GM12865 (cell line): ENCODE measurements around the gene TELO2.

Experiments
- DNase-seq: peaks from one replicate; pipeline ENCODE4 v3.0.0; 2010; ENCODE audit warnings: low read depth
- H3K4me3 ChIP-seq: 2 replicates; pipeline ENCODE4 v1.5.1; 2011; ENCODE audit warnings: mild to moderate bottlenecking, low read depth, low read length, control low read depth
- TF ChIP-seq, protein P1 (sequence below): IDR thresholded peaks from 2 replicates; pipeline ENCODE4 v1.5.1; 2011; ENCODE audit warnings: low read length, control low read depth, low read depth, inconsistent platforms; ENCODE audit not compliant: insufficient read depth; ENCODE audit errors: missing control alignments

The TELO2 gene

GRCh38 chr16:1457489-1458245 lies 35.5 kb upstream of the TELO2 start:
- H3K4me3 ChIP-seq = no peak overlapping the region
- TF ChIP-seq, protein P1, sequence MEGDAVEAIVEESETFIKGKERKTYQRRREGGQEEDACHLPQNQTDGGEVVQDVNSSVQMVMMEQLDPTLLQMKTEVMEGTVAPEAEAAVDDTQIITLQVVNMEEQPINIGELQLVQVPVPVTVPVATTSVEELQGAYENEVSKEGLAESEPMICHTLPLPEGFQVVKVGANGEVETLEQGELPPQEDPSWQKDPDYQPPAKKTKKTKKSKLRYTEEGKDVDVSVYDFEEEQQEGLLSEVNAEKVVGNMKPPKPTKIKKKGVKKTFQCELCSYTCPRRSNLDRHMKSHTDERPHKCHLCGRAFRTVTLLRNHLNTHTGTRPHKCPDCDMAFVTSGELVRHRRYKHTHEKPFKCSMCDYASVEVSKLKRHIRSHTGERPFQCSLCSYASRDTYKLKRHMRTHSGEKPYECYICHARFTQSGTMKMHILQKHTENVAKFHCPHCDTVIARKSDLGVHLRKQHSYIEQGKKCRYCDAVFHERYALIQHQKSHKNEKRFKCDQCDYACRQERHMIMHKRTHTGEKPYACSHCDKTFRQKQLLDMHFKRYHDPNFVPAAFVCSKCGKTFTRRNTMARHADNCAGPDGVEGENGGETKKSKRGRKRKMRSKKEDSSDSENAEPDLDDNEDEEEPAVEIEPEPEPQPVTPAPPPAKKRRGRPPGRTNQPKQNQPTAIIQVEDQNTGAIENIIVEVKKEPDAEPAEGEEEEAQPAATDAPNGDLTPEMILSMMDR = no peak
- no peak for DNase-seq

DNA sequence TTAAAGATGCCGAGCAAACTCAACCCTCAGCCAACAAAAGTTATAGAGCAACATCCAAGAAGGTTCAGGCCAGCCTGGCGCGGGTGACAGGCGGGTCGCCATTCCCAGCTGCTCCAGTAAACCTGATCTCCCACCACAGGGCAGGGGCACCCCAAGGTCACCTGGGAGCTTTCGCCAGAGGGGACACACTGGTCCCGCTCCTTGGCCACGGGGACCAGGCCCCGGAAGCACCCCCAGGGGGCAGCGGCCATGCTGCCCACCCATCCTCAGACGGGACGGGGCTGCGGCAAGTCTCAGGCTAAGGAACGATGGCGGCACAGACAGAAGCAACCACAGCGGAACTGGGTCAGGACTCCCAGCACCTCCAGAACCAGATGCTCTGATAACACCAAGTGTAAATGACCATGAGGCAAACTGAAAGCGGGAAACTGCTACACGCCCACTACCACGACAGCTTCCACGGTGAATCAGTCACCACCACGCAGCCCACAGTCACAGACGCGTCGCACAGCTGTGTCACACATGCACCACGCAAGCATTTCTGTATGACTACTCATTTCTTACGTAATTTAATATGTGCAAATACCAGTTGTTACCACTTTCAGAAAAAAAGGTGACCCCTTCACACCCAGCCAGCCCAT lies 34.7 kb upstream of the TELO2 start:
- no peak overlapping the region for H3K4me3 ChIP-seq
- TF ChIP-seq, protein P1 = no peak
- peak; percentile 28 for DNase-seq

DNA sequence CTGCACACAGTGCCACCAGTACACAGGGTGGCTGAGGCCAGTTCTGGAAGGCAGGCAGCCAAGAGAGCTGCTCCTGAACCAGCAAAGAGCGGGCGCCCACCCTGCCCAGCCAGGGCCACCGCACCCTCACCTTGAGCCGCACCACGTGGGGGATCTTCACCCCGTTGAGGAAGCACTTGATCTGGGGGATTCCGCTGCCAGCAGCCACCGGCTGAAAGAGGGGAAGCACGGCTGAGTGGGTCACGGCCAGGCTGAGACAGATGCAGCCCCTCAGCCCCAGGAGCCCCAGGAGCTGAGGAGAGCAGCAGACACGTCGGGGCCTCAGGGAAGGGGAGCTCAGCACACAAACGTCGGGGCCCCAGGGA lies 34.2 kb upstream of the TELO2 start:
- TF ChIP-seq, protein P1 = no peak
- no peak overlapping the region for H3K4me3 ChIP-seq
- peak; percentile 52 for DNase-seq

GRCh38 chr16:1459967-1460366 lies 33.2 kb upstream of the TELO2 start:
- DNase-seq = no peak
- no peak overlapping the region for H3K4me3 ChIP-seq
- TF ChIP-seq, protein P1 = no peak

DNA sequence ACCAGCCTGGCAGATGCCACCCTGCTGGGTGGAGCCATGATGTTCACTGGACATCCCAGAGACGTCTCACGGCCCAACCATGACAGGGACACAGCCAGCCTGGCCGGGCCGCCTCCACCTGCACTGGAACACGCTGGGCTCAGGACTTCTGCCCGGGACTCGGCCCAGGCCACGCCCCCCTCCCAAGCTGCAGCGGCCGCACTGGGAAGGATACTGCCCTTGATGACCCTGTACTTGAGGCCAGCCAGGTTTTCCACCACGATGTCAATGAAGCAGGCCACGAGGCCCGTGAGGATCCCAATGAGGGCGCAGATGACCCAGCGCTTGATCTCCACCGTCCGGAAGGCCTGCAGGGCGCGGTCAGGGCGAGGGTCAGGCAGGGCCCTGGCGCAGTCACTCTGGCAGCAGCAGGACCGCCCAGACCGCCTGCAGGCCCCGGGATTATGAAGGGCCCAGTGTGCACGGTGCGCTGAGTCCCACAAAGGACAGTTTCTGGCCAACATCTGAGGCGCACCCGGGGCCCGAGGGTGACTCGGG lies 32.5 kb upstream of the TELO2 start:
- TF ChIP-seq, protein P1 = no peak
- no peak overlapping the region for H3K4me3 ChIP-seq
- DNase-seq = no peak

GRCh38 chr16:1461146-1461545 lies 32.0 kb upstream of the TELO2 start:
- TF ChIP-seq, protein P1 = no peak
- no peak overlapping the region for H3K4me3 ChIP-seq
- DNase-seq = no peak
